Ramos (cell line): ENCODE measurements around the gene GLIPR2.
"Not testable (repeated sequence)": the region's sequence is repeated elsewhere in the genome, so short reads cannot be mapped to it uniquely, and the experiment has no call there.

Experiments
- in situ Hi-C: fragments of 300-500 bp; cut with MboI; formaldehyde crosslinking; loops from one replicate; pipeline ENCODE4 v1.14.3; 2022; ENCODE audit warnings: low sequenced_read_pairs; ENCODE audit not compliant: unreplicated experiment

Gene GLIPR2

DNA sequence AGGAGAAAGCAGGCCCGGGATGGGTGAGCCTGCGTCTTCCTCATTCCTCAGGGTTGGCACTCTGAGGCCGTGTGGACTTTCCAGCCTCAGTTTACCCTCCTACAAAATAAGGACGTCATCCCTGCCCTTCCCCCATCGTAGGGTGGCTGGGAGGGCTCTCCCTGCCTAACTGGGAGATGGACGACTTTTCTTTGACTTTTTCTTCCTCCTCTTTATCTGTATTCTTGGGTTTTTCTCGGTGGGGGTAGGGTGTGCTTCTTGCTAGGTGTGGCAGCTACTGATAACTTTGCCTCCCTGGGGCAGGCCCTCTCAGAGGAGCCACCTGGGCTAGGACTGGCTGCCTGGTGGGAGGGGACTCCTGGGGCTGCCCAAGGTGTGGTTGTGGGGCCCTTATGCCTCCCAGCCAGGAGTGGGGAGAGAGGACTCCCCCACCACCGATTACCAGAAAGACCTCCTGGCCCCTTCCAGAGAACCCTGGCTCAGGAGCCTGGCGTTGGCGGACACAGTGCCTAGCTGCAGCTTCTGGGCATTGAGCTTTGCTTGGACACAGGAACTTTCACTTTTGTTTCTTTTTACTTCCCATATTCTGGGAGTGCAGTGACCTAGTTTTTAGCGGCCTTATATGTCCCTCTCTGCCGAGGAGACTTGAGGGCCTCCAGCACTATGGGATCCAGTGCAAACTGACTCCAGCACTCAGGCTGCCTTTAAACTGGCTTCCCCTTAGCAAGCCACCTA, 6.1 kb downstream of the GLIPR2 start:
- in situ Hi-C loops = no loop called here

DNA sequence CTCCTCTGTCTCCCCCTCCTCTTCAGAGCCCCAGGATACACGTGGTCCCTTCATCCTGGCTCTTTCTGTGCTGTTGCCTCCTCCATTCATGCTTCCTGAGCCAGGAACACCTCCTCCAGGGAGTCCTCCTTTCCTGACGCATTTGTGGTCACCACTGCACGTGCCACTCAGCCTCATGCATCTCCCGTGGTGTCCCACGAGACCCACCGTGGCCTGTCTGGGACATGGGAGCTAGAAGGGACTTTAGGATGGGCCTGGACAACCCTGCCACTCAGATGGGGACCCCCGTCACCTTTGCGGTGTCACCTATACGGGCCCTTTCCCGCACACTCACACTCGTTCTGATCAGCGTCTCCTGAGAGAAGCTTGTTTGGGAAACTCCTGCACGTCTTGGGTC, 6.7 kb downstream of the GLIPR2 start:
- in situ Hi-C loops = no loop called here

DNA sequence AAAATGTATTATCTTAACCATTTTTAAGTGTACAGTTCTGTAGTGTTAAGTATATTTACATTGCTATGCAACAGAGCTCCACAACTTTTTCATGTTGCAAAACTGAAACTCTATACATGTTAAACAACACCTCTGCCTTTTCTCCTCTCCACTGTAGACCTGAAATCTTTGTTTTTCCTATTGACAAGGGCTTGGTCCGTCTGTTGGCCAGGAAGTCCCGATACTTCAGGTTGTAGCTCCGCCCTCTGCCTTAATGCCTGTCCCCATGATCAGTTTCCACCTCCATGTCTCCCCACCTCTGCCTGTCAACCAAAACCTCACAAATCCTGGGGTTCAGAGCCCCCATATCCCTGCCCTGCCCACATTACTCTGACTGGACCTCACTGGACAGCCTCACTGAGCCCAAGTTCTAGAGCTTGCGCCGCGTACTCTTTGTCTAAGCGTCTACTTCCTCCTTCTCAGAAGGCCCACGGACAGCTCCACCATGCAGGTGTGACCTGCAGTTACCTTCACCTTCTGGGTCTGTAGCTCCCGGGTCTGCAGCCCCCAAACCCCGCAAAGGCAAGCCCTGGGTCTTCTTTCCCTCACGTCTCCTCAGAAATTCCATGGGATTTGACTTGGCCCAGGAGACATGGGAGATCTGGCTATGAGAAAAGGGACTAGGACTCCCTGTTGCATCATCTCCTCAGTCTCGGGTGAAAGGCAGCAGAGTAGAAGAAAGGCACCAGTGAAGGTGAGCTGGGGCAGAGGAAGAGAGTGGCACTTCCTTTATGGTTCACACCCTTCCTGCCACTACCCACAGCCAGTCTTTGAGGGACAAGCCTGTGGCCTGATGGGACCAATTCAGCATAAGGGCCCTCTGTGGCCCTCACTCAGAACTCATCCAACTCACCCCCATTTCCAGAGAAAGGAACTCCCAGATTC, 8.0 kb downstream of the GLIPR2 start:
- in situ Hi-C loops = no loop called here

GRCh38 chr9:36145970-36146369, 9.4 kb downstream of the GLIPR2 start:
- in situ Hi-C loops = no loop called here

DNA sequence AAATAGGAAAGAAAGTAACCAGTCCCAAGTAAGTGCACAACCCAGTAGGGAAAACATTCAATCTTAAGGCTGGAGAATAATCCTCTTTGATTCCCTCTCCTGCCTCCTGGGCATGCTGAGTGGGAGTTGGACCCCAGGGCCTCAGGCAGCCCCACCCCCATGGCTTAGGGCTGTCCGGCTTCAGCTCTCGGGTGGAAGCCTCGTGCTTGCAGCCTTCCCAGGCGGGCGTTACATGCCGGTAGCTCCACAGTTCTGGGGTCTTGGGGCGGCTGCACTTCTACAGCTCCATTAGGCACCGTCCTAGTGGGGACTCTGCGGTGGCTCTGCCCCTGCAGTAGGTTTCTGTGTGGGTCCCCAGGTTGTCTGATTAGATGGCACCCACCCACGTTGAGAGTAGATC, 10.1 kb downstream of the GLIPR2 start:
- in situ Hi-C loops = no loop called here

GRCh38 chr9:36147441-36148175, 11.1 kb downstream of the GLIPR2 start:
- in situ Hi-C loops = no loop called here

DNA sequence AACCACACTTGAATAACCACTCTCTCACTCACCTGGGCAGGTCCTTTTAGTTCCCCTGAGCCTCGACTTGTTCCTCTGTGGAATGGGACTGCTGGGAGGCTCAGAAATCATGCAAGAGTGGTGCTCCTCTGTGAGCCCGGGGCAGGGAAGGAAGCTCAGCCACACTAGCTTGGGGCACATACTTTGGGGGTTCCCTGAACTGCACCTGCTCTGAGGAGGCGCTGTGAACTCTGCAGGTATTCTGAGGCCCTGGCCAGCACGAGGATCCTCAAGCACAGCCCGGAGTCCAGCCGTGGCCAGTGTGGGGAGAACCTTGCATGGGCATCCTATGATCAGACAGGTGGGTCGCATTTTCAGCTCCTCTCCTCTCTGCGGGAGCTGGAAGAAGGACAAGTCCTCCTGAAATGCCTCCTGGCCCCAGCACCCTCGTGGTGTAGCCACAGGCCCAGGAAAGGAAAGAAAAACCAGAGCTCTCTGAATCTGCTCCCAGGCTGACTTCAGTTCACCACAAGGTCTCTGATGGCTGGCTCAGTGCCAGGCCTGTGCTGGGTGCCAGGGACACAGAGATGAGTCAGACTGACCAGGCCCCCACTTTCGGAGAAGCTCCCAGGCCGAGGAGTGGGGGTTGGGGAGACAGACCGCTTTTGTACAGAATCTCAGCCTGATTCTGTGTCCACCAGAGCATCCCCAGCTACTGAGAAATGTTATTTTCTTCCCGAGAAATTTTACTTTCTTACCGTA, 11.9 kb downstream of the GLIPR2 start:
- in situ Hi-C loops = no loop called here

DNA sequence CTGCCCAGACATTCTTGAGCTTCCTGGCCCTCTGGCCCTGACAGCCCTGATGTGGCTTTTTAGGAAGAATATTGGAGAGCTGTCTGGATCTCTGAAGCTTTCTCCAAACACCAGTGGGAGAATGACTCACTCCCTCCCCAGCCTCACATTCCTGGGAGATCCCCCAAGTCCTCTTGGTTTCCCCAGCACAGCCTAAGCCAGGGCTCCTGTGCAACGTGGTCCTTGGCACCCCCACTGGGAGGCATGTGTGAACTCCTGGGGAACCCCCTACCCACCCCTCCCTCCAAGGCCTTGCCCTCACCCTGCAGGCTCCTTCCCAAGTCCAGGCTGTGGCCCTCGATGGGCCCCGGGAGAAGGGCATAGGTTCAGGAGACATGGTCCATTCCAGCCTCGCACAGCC, 12.7 kb downstream of the GLIPR2 start:
- in situ Hi-C loops = no loop called here

DNA sequence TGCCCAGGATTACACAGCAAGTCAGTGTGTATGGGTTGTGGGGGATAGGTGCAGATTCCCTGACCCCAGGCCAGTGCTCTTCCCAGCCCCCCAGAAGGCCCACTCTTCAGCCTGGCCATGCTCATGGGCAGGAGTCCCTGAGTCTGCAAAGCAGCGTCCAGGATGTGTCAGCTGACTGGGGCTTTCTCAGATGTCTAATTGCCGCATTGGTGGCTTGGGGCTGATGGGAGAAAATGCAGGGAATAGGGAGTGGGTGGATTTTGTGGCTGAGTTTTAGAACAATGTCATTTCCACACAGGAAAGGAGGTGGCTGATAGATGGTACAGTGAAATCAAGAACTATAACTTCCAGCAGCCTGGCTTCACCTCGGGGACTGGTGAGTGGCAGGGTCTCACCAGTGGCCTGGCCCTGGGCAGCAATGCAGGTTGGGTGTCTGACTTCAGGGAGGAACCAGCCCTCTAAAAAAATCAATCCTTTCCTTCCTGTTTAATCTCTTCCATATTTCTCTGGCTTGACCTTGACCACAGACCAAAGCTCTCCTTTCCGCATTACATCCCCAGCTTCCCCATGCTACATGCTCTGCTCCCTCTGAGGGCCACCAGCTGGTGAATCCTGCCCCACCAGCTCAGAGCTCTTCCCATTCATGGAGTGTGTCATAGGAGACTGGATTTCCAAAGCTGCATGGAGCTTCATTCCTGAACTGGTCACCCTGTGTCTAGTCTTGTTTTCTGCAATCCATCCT, 14.2 kb downstream of the GLIPR2 start:
- in situ Hi-C loops = no loop called here

- in situ Hi-C loops = no loop called here
Measured at GRCh38 chr9:36151316-36152210, 15.0 kb downstream of the GLIPR2 start.

GRCh38 chr9:36152741-36153438, 16.4 kb downstream of the GLIPR2 start:
- in situ Hi-C loops = no loop called here

DNA sequence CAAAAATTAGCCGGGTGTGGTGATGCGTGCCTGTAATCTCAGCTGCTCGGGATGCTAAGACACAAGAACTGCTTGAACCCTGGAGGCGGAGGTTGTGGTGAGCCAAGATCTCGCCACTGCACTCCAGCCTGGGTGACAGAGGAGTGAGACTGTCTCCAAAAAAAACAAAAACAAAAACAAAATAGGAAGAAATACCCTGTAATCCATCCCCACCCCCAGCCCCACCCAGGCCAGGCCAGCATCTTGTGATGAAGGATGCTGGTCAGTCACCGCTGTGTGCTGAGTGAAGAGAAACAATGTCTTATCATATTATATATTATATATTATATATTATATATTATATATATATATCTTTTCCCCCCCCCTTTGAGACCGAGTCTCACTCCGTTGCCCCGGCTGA, 17.2 kb downstream of the GLIPR2 start:
- in situ Hi-C loops = no loop called here

DNA sequence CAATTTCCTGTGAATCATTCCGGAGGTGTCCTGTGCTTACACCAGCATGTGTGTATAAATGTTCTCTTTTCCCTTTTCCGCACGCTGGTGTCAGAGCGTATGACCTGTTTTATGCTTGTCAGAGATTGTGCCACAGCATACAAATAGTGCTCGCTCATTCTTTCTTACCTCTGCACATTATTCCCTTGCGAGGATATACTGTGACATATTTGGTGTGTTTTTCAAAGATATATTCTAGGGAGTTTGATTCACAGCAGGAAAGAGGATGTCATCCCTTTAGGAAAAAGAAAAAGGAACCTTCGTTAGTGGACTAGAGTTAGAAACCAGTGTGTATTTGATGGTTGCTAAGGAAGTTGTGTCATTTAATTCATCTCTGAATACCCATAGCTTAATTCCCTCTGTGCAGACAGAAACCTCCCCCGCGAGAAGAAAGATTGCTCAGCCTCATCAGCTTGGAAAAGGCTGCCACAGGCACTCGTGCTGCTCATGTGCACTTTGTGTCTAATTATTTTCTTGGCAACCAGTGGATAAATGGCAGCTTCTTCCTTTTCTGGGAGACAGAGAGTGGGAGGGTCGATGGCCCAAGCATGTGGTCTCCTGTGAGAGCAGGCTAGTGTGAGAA, 17.9 kb downstream of the GLIPR2 start:
- in situ Hi-C loops = no loop called here

- in situ Hi-C loops = no loop called here
Measured at GRCh38 chr9:36156116-36156515, 19.6 kb downstream of the GLIPR2 start.

GRCh38 chr9:36158122-36158521, 21.6 kb downstream of the GLIPR2 start:
- in situ Hi-C loops = no loop called here

DNA sequence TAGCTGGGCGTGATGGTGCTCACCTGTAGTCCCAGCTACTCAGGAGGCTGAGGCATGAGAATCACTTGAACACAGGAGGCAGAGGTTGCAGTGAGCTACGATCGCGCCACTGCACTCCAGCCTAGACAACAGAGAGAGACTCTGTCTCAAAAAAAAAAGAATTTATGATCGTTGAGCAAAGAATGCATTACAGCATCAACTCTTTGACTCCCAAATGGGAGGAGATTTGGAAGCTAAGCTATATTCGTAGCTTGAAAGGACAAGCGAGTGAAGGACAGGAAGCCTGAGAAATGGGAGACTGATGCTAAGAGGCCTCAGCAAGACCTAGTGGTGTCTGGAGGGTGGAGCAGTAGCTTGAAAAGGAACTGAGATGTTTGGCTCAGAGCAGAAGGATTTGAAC, 22.4 kb downstream of the GLIPR2 start:
- in situ Hi-C loops = no loop called here

- in situ Hi-C loops = not testable (repeated sequence)
Measured at GRCh38 chr9:36159509-36159908, 23.0 kb downstream of the GLIPR2 start.

- in situ Hi-C loops = not testable (repeated sequence)
Measured at GRCh38 chr9:36160126-36160525, 23.6 kb downstream of the GLIPR2 start.
